Sciatic nerve (tissue), 1 donor: ENCODE measurements around the gene C4B. TPM values are rescaled to one million over a fixed set of nuclear protein-coding genes. Genes with fewer than 3 reads are reported as not detected.

Experiments
- total RNA-seq: library from RNA; stranded (reverse); fragmentation: NEBNext Ultra II Directional; extraction: Animal tissue kit (Norgen Biotek cat#: 25700); gene quantifications from one replicate; pipeline ENCODE4 v1.2.1, GENCODE V29; 2021
- donor health status: DM: no; HTN: no; CAD: no.

C4B gene
- total RNA-seq, 1 donor from 2014 or later: 392 TPM

Other genes with a start within 250 kb of the C4B start
- 0.94 TPM for gene VWA7, start 237.5 kb upstream of the C4B start, total RNA-seq
- 42.3 TPM for gene VARS1, start 219.0 kb upstream of the C4B start, total RNA-seq
- gene LSM2, start 207.8 kb upstream of the C4B start, total RNA-seq: 30.1 TPM
- gene HSPA1L, start 199.5 kb upstream of the C4B start, total RNA-seq: 2.8 TPM
- gene HSPA1A, start 199.3 kb upstream of the C4B start, total RNA-seq: 195 TPM
- gene HSPA1B, start 187.1 kb upstream of the C4B start, total RNA-seq: 181 TPM
- 22.1 TPM for gene NEU1, start 152.0 kb upstream of the C4B start, total RNA-seq
- gene SLC44A4, start 135.8 kb upstream of the C4B start, total RNA-seq: 2.1 TPM
- gene EHMT2, start 117.1 kb upstream of the C4B start, total RNA-seq: 49.4 TPM
- 8.4 TPM for gene ZBTB12, start 112.7 kb upstream of the C4B start, total RNA-seq
- gene C2, start 87.1 kb upstream of the C4B start, total RNA-seq: 25.0 TPM
- 72.6 TPM for gene CFB, start 68.7 kb upstream of the C4B start, total RNA-seq
- 55.1 TPM for gene NELFE, start 55.8 kb upstream of the C4B start, total RNA-seq
- 60.0 TPM for gene SKIC2, start 55.6 kb upstream of the C4B start, total RNA-seq
- gene DXO, start 42.7 kb upstream of the C4B start, total RNA-seq: 23.0 TPM
- gene C4A, start 32.7 kb upstream of the C4B start, total RNA-seq: 453 TPM
- 6.1 TPM for gene CYP21A2, start 23.6 kb downstream of the C4B start, total RNA-seq
- gene TNXB, start 94.5 kb downstream of the C4B start, total RNA-seq: 423 TPM
- gene ATF6B, start 113.5 kb downstream of the C4B start, total RNA-seq: 88.4 TPM
- 2.8 TPM for gene FKBPL, start 115.5 kb downstream of the C4B start, total RNA-seq
- 6.1 TPM for gene PRRT1, start 137.1 kb downstream of the C4B start, total RNA-seq
- 38.8 TPM for gene PPT2, start 139.3 kb downstream of the C4B start, total RNA-seq
- gene EGFL8, start 149.8 kb downstream of the C4B start, total RNA-seq: 312 TPM
- gene AGPAT1, start 161.3 kb downstream of the C4B start, total RNA-seq: 59.9 TPM
- gene RNF5, start 163.6 kb downstream of the C4B start, total RNA-seq: 63.8 TPM
- gene AGER, start 169.5 kb downstream of the C4B start, total RNA-seq: 13.6 TPM
- gene PBX2, start 175.4 kb downstream of the C4B start, total RNA-seq: 97.7 TPM
- 20.5 TPM for gene GPSM3, start 177.8 kb downstream of the C4B start, total RNA-seq
- 71.8 TPM for gene NOTCH4, start 209.3 kb downstream of the C4B start, total RNA-seq